CD4-positive, alpha-beta T cell (primary cell): ENCODE measurements around the gene PRAME. TPM values are rescaled to one million over a fixed set of nuclear protein-coding genes. Genes with fewer than 3 reads are reported as not detected.
"Not testable (repeated sequence)": the region's sequence is repeated elsewhere in the genome, so short reads cannot be mapped to it uniquely, and the experiment has no call there.

Experiments used
- ATAC-seq: fragments of 200-7000 bp; cut with Tn5 transposase; one replicate; pipeline ENCODE4 v1.10.0; 2022; ENCODE audit warnings: mild to moderate bottlenecking; ENCODE audit not compliant: poor library complexity
- CTCF ChIA-PET: fragments of 350-600 bp; sonication (Branson Sonifier 250); formaldehyde crosslinking; loops from one replicate; lab custom pipeline; 2021; ENCODE audit warnings: antibody characterized with exemption, inconsistent platforms; lab: Charles Lee
- POLR2A ChIA-PET: fragments of 350-600 bp; sonication (Branson Sonifier 250); formaldehyde crosslinking; loops from one replicate; lab custom pipeline; 2021; ENCODE audit warnings: antibody characterized with exemption, inconsistent platforms; lab: Charles Lee
- DNase-seq, 14 experiments: peaks; one replicate each; pipeline ENCODE4 v3.0.0-alpha.2; 2013 to 2020; ENCODE audit warnings: mixed read lengths in 2 of 14
- H3K27ac ChIP-seq, 2 donors: one replicate each; pipeline versions ENCODE4 v1.5.1 to v1.7.0; 2013; ENCODE audit warnings: low read length in 2 of 2, low read depth in 1 of 2, mild to moderate bottlenecking in 1 of 2
- H3K27me3 ChIP-seq, 2 experiments: 1 replicate in 1 of 2; 2 replicates in 1 of 2; pipeline versions ENCODE4 v1.6.1 to v1.7.0; 2013; ENCODE audit warnings: low read length in 2 of 2, control low read depth in 1 of 2, mild to moderate bottlenecking in 1 of 2, moderate library complexity in 1 of 2; ENCODE audit not compliant: insufficient read depth in 2 of 2, control insufficient read depth in 1 of 2
- H3K36me3 ChIP-seq: one replicate; pipeline ENCODE4 v1.6.1; 2013; ENCODE audit warnings: low read length, control low read depth; ENCODE audit not compliant: insufficient read depth
- H3K4me1 ChIP-seq: one replicate; pipeline ENCODE4 v1.6.1; 2013; ENCODE audit warnings: low read length, control low read depth; ENCODE audit not compliant: insufficient read depth
- H3K4me3 ChIP-seq: one replicate; pipeline ENCODE4 v1.5.1; 2013; ENCODE audit warnings: mild to moderate bottlenecking, low read length, moderate library complexity
- H3K9me3 ChIP-seq, 2 experiments: 1 replicate in 1 of 2; 2 replicates in 1 of 2; pipeline versions ENCODE4 v1.6.1 to v1.7.0; 2013; ENCODE audit warnings: low read length in 2 of 2, mild to moderate bottlenecking in 2 of 2, control low read depth in 1 of 2, moderate library complexity in 1 of 2; ENCODE audit not compliant: control insufficient read depth in 1 of 2, insufficient read depth in 1 of 2
- H3K27ac Mint-ChIP-seq: one replicate; pipeline ENCODE4 v1.8.0; 2020; ENCODE audit warnings: mixed read lengths
- H3K27me3 Mint-ChIP-seq: one replicate; pipeline ENCODE4 v1.8.0; 2021; ENCODE audit warnings: mixed read lengths
- H3K36me3 Mint-ChIP-seq: one replicate; pipeline ENCODE4 v1.8.0; 2021; ENCODE audit warnings: low read depth, mixed read lengths
- H3K4me1 Mint-ChIP-seq: one replicate; pipeline ENCODE4 v1.8.0; 2021; ENCODE audit warnings: low read depth, mixed read lengths
- H3K4me3 Mint-ChIP-seq: one replicate; pipeline ENCODE4 v1.8.0; 2020; ENCODE audit warnings: mild to moderate bottlenecking, mixed read lengths
- H3K9me3 Mint-ChIP-seq: one replicate; pipeline ENCODE4 v1.8.0; 2020; ENCODE audit warnings: mixed read lengths
- intact Hi-C, 2 experiments: fragments of 100-400 bp; cut with DNase I in 1 of 2; cut with micrococcal nuclease in 1 of 2; formaldehyde crosslinking; loops; one replicate each; pipeline versions ENCODE4 v1.15.1 to v1.9.0; 2023 to 2025; cut with DNase I, micrococcal nuclease
- total RNA-seq, 174 experiments: library from RNA in 2 of 174; stranded (reverse) in 2 of 174; gene quantifications; one replicate each; pipeline ENCODE4 v1.2.3 and lab custom pipeline; 2021 to 2026
- TF ChIP-seq, protein P1 (sequence below): fragments of 200-600 bp; IDR thresholded peaks from one replicate; pipeline ENCODE4 v1.8.0; 2022; ENCODE audit warnings: antibody characterized with exemption, mild to moderate bottlenecking

PRAME gene
- total RNA-seq, 2 experiments from 2014 or later = not detected

DNA sequence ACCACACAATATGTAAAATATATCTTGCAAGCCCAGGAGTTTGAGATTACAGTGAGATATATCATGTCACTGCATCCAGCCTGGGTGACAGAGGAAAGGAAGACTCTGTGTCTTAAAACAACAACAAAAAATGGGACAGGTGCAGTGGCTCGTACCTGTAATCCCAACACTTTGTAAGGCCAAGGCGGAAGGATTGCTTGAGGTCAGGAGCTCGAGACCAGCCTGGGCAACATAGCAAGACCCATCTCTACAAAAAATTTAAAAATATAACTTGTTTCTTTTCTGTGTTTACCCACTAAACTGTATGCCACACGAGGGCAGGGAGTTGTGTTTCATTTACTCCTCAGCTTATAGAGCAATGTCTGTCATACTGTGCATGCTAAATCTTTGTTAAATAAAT lies 42.1 kb downstream of the PRAME start:
- Mint-ChIP-seq H3K27me3 (peaks cover 64% of the 10 kb centered on the region), H3K27ac (no peak overlapping the region)

DNA sequence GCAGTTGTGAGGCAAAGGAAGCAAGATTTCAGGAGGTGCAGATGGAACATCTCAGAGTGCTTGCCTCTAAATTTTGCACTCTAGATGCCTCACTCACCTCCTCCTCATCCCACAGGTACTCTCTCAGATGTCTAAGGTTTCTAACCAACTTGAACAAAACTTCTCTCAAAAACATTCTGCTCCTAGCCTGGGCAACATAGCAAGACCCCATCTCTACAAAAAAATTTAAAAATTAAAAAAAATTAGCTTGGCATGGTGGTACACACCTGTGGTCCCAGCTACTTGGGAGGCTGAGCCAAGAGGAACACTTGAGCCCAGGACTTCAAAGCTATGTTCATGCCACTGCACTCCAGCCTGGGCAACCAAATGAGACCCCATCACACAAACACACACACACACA lies 43.2 kb downstream of the PRAME start:
- peaks cover 2% of the 10 kb centered on the region for H3K9me3 Mint-ChIP-seq
- no peak overlapping the region for H3K4me3 ChIP-seq
- H3K4me1 ChIP-seq = no peaks in the 10 kb centered on the region
- TF ChIP-seq, protein P1, sequence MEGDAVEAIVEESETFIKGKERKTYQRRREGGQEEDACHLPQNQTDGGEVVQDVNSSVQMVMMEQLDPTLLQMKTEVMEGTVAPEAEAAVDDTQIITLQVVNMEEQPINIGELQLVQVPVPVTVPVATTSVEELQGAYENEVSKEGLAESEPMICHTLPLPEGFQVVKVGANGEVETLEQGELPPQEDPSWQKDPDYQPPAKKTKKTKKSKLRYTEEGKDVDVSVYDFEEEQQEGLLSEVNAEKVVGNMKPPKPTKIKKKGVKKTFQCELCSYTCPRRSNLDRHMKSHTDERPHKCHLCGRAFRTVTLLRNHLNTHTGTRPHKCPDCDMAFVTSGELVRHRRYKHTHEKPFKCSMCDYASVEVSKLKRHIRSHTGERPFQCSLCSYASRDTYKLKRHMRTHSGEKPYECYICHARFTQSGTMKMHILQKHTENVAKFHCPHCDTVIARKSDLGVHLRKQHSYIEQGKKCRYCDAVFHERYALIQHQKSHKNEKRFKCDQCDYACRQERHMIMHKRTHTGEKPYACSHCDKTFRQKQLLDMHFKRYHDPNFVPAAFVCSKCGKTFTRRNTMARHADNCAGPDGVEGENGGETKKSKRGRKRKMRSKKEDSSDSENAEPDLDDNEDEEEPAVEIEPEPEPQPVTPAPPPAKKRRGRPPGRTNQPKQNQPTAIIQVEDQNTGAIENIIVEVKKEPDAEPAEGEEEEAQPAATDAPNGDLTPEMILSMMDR = no peak
- H3K9me3 ChIP-seq = no peaks in the 10 kb centered on the region
- no peaks in the 10 kb centered on the region for H3K4me1 Mint-ChIP-seq
- ATAC-seq = no peak
- no peaks in the 10 kb centered on the region for H3K36me3 ChIP-seq
- intact Hi-C loops = no loop called here
- H3K27me3 Mint-ChIP-seq = peaks cover 60% of the 10 kb centered on the region
- no peak overlapping the region for H3K27ac Mint-ChIP-seq
- no peak overlapping the region for H3K27ac ChIP-seq
- H3K36me3 Mint-ChIP-seq = no peaks in the 10 kb centered on the region
- H3K4me3 Mint-ChIP-seq = no peak overlapping the region
- no peak for DNase-seq
- ChIA-PET CTCF (interaction anchor here (1.0 kb wide), 1 partner anchor 11 kb away, joined by 3 read pairs; no protein-coding TSS in a partner anchor), POLR2A (interaction anchor here (0.7 kb wide), 1 partner anchor 11 kb away, joined by 3 read pairs; no protein-coding TSS in a partner anchor)
- peaks cover 0 to 5% of the 10 kb centered on the region in 2 experiments for H3K27me3 ChIP-seq

More for the DNA sequence above, 42.1 kb downstream of the PRAME start:
- H3K4me1 Mint-ChIP-seq = no peaks in the 10 kb centered on the region
- Histone ChIP-seq H3K36me3 (no peaks in the 10 kb centered on the region), H3K9me3 (no peaks in the 10 kb centered on the region), H3K27ac (no peak overlapping the region), H3K4me1 (no peaks in the 10 kb centered on the region), H3K4me3 (no peak overlapping the region), H3K27me3 (peaks cover 0 to 5% of the 10 kb centered on the region in 2 experiments)
- intact Hi-C loops = no loop called here
- TF ChIP-seq, protein P1 = no peak
- ATAC-seq (no peak), DNase-seq (no peak)
- no peak overlapping the region for H3K4me3 Mint-ChIP-seq
- H3K36me3 Mint-ChIP-seq = no peaks in the 10 kb centered on the region
- H3K9me3 Mint-ChIP-seq = no peaks in the 10 kb centered on the region
- ChIA-PET CTCF (interaction anchor here (1.0 kb wide), 1 partner anchor 12 kb away, joined by 3 read pairs; no protein-coding TSS in a partner anchor), POLR2A (no interaction called here)

DNA sequence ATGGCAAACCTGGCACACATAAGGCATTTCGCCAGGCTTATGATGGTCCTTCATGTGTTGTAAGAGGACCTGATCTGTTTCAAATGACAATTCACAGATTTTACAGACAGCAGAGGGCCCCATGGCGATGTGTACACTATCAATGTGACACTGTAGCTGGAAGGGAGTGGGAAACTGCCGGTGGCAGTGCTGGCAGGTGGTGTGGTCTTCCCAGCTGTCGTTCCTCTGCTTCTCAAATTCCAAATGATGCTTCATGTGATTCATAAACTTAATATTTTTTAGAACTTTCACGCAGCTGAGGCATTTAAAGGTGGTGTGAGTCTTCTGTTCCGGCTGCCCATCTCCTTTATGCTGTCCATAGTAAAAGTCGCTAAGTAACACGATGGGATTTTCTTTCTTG lies 44.6 kb downstream of the PRAME start:
- POLR2A ChIA-PET, H3K36me3 ChIP-seq, H3K36me3 Mint-ChIP-seq, H3K27ac Mint-ChIP-seq, H3K27ac ChIP-seq, ATAC-seq, intact Hi-C loops, H3K27me3 ChIP-seq, H3K4me1 Mint-ChIP-seq, DNase-seq, H3K9me3 ChIP-seq, H3K4me1 ChIP-seq, CTCF ChIA-PET, H3K9me3 Mint-ChIP-seq, H3K4me3 ChIP-seq, H3K4me3 Mint-ChIP-seq: not testable (repeated sequence)
- H3K27me3 Mint-ChIP-seq = peaks cover 56% of the 10 kb centered on the region

DNA sequence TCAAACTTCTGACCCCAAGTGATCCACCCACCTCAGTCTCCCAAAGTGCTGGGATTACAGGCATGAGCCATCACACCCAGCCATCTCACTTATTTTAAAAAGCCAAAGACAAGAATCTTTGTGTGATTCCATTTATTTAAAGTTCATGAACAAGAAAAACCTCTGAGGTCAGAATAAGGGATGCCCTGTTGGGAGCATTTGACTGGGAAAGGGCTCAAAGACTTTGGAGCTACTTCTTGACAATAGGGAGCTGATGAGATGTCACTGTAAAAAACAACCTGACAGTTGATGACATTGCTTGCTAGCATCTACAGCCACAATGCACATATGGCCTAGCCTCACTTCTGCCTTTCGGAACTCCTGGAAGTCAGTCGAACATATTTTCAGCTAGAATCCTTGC lies 45.4 kb downstream of the PRAME start:
- TF ChIP-seq, protein P1 = no peak
- Mint-ChIP-seq H3K4me3 (no peak overlapping the region), H3K4me1 (peaks cover 4% of the 10 kb centered on the region), H3K36me3 (no peaks in the 10 kb centered on the region), H3K27ac (no peak overlapping the region), H3K9me3 (peaks cover 5% of the 10 kb centered on the region), H3K27me3 (peaks cover 55% of the 10 kb centered on the region)
- Histone ChIP-seq H3K9me3 (peaks cover 0 to 4% of the 10 kb centered on the region in 2 experiments), H3K4me1 (peaks cover 4% of the 10 kb centered on the region), H3K27ac (no peak overlapping the region), H3K27me3 (peaks cover 0 to 5% of the 10 kb centered on the region in 2 experiments), H3K36me3 (no peaks in the 10 kb centered on the region), H3K4me3 (no peak overlapping the region)
- intact Hi-C loops = no loop called here
- ATAC-seq (no peak), DNase-seq (no peak)
- CTCF ChIA-PET = no interaction called here
- POLR2A ChIA-PET = no interaction called here
